Astrocyte of the spinal cord (primary cell): ENCODE results near the gene DOCK8.

Experiments
- DNase-seq: peaks from one replicate; pipeline ENCODE4 v3.0.0; 2011; ENCODE audit warnings: low read depth, low spot score
- H3K4me3 ChIP-seq: 2 replicates; pipeline ENCODE4 v1.5.1; 2011; ENCODE audit warnings: low read depth, mild to moderate bottlenecking, low read length, moderate library complexity
- in situ Hi-C: cut with HindIII; loops from 2 replicates; pipeline ENCODE4 v1.10.0; 2017; ENCODE audit warnings: low sequenced_read_pairs
- TF ChIP-seq, protein P1 (sequence below): IDR thresholded peaks from 2 replicates; pipeline ENCODE4 v1.5.1; 2012; ENCODE audit warnings: low read depth, mild to moderate bottlenecking, low read length, inconsistent platforms

The DOCK8 gene

GRCh38 chr9:505741-506059 lies 291.0 kb downstream of the DOCK8 start:
- in situ Hi-C loops = no loop called here
- peak overlapping the region; percentile 50 for H3K4me3 ChIP-seq
- TF ChIP-seq, protein P1, sequence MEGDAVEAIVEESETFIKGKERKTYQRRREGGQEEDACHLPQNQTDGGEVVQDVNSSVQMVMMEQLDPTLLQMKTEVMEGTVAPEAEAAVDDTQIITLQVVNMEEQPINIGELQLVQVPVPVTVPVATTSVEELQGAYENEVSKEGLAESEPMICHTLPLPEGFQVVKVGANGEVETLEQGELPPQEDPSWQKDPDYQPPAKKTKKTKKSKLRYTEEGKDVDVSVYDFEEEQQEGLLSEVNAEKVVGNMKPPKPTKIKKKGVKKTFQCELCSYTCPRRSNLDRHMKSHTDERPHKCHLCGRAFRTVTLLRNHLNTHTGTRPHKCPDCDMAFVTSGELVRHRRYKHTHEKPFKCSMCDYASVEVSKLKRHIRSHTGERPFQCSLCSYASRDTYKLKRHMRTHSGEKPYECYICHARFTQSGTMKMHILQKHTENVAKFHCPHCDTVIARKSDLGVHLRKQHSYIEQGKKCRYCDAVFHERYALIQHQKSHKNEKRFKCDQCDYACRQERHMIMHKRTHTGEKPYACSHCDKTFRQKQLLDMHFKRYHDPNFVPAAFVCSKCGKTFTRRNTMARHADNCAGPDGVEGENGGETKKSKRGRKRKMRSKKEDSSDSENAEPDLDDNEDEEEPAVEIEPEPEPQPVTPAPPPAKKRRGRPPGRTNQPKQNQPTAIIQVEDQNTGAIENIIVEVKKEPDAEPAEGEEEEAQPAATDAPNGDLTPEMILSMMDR = no peak
- no peak for DNase-seq

DNA sequence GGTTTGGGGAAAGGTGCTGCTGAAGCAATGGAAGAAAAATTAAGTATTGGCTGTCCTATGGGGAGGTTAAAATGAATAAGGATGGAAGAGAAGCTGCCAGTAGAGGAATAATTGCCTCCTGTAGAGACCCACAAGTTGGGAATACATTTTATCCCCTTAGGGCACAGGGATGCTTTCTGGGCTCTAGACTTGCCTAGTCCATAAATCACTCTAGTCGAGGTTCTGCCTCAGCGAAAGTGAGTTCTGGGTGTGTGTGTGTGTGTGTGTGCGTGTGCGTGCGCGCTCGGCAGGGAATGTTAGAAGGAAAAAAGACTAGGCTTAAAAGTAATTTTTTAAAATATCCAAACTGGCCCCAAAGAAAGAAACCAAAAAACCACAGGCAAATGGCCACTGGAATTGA lies 291.6 kb downstream of the DOCK8 start:
- in situ Hi-C loops = no loop called here
- TF ChIP-seq, protein P1 = no peak

DNA sequence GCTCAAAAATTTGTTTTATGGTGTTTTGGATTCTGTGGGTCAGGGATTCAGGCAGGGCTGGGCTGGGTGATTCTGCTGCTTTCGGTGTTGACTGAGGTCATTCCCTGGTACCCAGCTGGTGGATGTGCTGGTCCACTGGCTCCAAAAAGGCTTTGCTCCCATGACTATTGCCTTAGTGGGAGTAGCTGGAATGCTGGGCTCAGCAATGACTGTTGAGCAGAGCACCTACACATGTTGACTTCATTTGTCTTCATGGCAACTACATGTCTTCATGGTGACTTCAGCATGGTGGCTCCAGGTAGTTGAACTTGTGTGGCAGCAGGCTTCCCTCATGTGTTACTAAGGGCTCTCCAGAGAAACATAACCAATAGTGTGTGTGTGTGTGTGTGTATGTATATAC lies 297.2 kb downstream of the DOCK8 start:
- in situ Hi-C loops = no loop called here
- TF ChIP-seq, protein P1 = no peak
- no peak overlapping the region for H3K4me3 ChIP-seq
- DNase-seq = no peak

More for the DNA sequence above, 291.6 kb downstream of the DOCK8 start:
- DNase-seq = no peak
- no peak overlapping the region for H3K4me3 ChIP-seq

DNA sequence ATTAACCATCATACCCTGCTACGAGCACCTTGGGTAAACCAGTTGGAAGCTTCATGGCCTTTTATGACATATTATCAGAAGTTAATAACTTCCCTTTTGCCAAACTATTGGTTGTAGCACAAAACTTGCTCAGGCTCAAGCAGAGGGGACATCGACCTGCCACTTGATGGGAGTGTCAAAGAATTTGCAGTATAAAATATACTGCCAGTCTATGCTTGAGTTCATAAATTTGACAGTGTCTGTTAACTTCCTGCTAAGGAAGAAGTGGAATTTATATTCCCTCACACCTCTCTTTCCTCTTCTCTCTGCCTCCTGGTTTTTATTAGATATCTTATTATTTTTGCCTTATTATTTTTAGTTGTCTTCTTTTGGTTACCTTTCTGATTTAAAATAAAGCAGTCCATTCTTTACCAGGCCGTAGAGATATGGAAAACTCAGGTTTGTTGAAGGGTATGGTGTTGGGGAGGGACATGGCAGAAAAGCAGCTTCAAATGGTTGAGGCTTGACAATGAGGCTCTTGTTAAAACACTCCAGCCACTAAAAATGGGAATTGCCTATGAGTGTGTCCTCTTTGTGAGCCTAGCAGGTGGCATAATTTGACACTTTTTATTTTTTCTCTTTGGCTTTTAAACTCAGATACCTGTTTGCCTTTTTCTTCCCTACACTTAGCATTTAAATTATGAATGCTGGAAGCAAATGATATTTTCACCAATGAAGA lies 298.0 kb downstream of the DOCK8 start:
- in situ Hi-C loops = no loop called here
- no peak overlapping the region for H3K4me3 ChIP-seq
- TF ChIP-seq, protein P1 = no peak
- DNase-seq = no peak
